SK-N-SH (cell line): Measurements from ENCODE around the gene CRTAP. TPM values are rescaled to one million over a fixed set of nuclear protein-coding genes. Genes with fewer than 3 reads are reported as not detected.

Experiments
- CTCF ChIA-PET: fragments of 300-600, 350-600 bp; formaldehyde crosslinking; extraction: SDS; loops from one replicate; lab custom pipeline; 2021; lab: Yijun Ruan, JAX
- POLR2A ChIA-PET: fragments of 350-600 bp; sonication (Branson Sonifier 250); formaldehyde crosslinking; extraction: SDS; loops from one replicate; lab custom pipeline; 2020; ENCODE audit warnings: antibody characterized with exemption, inconsistent platforms; lab: Yijun Ruan, JAX
- DNase-seq: peaks from one replicate; pipeline ENCODE4 v3.0.0; 2012
- H2AFZ ChIP-seq: fragments of 200-600 bp; sonication (generic); 2 replicates; pipeline ENCODE4 v1.8.1; 2016; ENCODE audit warnings: antibody characterized with exemption, mild to moderate bottlenecking, low read depth
- H3F3A ChIP-seq: fragments of 200-600 bp; sonication (generic); replicated peaks from 2 replicates; pipeline ENCODE3; 2016; ENCODE audit warnings: antibody characterized with exemption, mild to moderate bottlenecking; ENCODE audit not compliant: insufficient read depth
- H3K27ac ChIP-seq, 2 experiments: fragments of 200-500 bp in 1 of 2; fragments of 200-600 bp in 1 of 2; sonication (Bioruptor generic) in 1 of 2; sonication (generic), shearing (Covaris generic) in 1 of 2; 2 replicates each; pipeline versions ENCODE4 v1.5.1 to v1.6.1; 2014 to 2016; ENCODE audit warnings: low read depth in 2 of 2, inconsistent platforms in 1 of 2, low read length in 1 of 2, mild to moderate bottlenecking in 1 of 2, mixed read lengths in 1 of 2
- H3K27me3 ChIP-seq: fragments of 200-600 bp; sonication (generic), shearing (Covaris generic); 2 replicates; pipeline ENCODE4 v1.6.1; 2016; ENCODE audit warnings: mixed run types; ENCODE audit not compliant: insufficient read depth
- H3K36me3 ChIP-seq, 2 experiments: fragments of 200-500 bp in 1 of 2; fragments of 200-600 bp in 1 of 2; sonication (Bioruptor generic) in 1 of 2; sonication (generic) in 1 of 2; replicated peaks in 1 of 2; 2 replicates each; pipeline versions ENCODE3 to v1.5.1; 2014 to 2016; ENCODE audit warnings: low read length in 1 of 2, mild to moderate bottlenecking in 1 of 2; ENCODE audit not compliant: insufficient read depth in 2 of 2, control insufficient read depth in 1 of 2
- H3K4me1 ChIP-seq, 2 experiments: fragments of 200-500 bp in 1 of 2; fragments of 200-600 bp in 1 of 2; sonication (Bioruptor generic) in 1 of 2; sonication (generic), shearing (Covaris generic) in 1 of 2; 2 replicates each; pipeline versions ENCODE4 v1.5.1 to v1.6.1; 2014 to 2016; ENCODE audit warnings: low read depth in 1 of 2, low read length in 1 of 2, mixed run types in 1 of 2; ENCODE audit not compliant: insufficient read depth in 2 of 2, control insufficient read depth in 1 of 2
- H3K4me2 ChIP-seq: fragments of 200-600 bp; sonication (generic), shearing (Covaris generic); 2 replicates; pipeline ENCODE4 v1.6.1; 2017; ENCODE audit warnings: mixed run types
- H3K4me3 ChIP-seq, 2 experiments: fragments of 200-500 bp in 1 of 2; fragments of 200-600 bp in 1 of 2; sonication (Bioruptor generic) in 1 of 2; sonication (generic), shearing (Covaris generic) in 1 of 2; 2 replicates each; pipeline versions ENCODE4 v1.5.1 to v1.8.1; 2014 to 2016; ENCODE audit warnings: low read depth in 2 of 2, inconsistent platforms in 1 of 2, low read length in 1 of 2, mild to moderate bottlenecking in 1 of 2, mixed read lengths in 1 of 2, moderate library complexity in 1 of 2
- H3K79me2 ChIP-seq: fragments of 200-600 bp; sonication (generic); 2 replicates; pipeline ENCODE4 v1.8.1; 2017; ENCODE audit warnings: mild to moderate bottlenecking; ENCODE audit not compliant: insufficient read depth
- H3K9ac ChIP-seq: fragments of 200-600 bp; sonication (generic); 2 replicates; pipeline ENCODE4 v1.6.1; 2017; ENCODE audit warnings: mixed run types
- H3K9me2 ChIP-seq: fragments of 200-600 bp; sonication (generic); 2 replicates; pipeline ENCODE4 v1.6.1; 2017; ENCODE audit warnings: mixed run types
- H3K9me3 ChIP-seq: fragments of 200-600 bp; sonication (generic); 2 replicates; pipeline ENCODE4 v1.6.1; 2017; ENCODE audit warnings: mixed run types, mild to moderate bottlenecking, moderate library complexity
- H4K20me1 ChIP-seq: fragments of 200-600 bp; sonication (generic); 2 replicates; pipeline ENCODE4 v1.6.1; 2017; ENCODE audit warnings: mild to moderate bottlenecking, mixed run types; ENCODE audit not compliant: insufficient read depth
- CHD2 ChIP-seq: fragments of 150-350 bp; IDR thresholded peaks from 2 replicates; pipeline ENCODE4 v1.6.1; 2018; ENCODE audit warnings: low read length; ENCODE audit not compliant: partially characterized antibody
- EP300 ChIP-seq, 2 experiments: IDR thresholded peaks; 2 replicates each; pipeline versions ENCODE4 v1.4.0 to v1.6.1; 2012; ENCODE audit warnings: borderline replicate concordance in 1 of 2, low read depth in 1 of 2, low read length in 1 of 2
- FOXJ3 ChIP-seq: sonication (generic); formaldehyde crosslinking; IDR thresholded peaks from 2 replicates; pipeline ENCODE4 v1.5.1; 2020; ENCODE audit warnings: mild to moderate bottlenecking, missing genetic modification reagents
- FOXM1 ChIP-seq: IDR thresholded peaks from 2 replicates; pipeline ENCODE4 v1.4.0; 2012; ENCODE audit warnings: low read depth, mild to moderate bottlenecking
- GATA2 ChIP-seq: sonication (generic); formaldehyde crosslinking; IDR thresholded peaks from 2 replicates; pipeline ENCODE4 v1.5.0; 2020; ENCODE audit warnings: mild to moderate bottlenecking, missing genetic modification reagents
- IRF3 ChIP-seq: fragments of 150-350 bp; IDR thresholded peaks from 2 replicates; pipeline ENCODE4 v1.6.1; 2016; ENCODE audit warnings: mild to moderate bottlenecking, low read depth, low read length
- MXI1 ChIP-seq: IDR thresholded peaks from 2 replicates; pipeline ENCODE4 v1.6.1; 2012; ENCODE audit warnings: mild to moderate bottlenecking, low read depth, low read length, improper control_type of control experiment
- PBX3 ChIP-seq: IDR thresholded peaks from 2 replicates; pipeline ENCODE4; 2012
- POLR2AphosphoS5 ChIP-seq: IDR thresholded peaks from 2 replicates; pipeline ENCODE4 v1.6.1; 2012; ENCODE audit warnings: low read depth, low read length
- TAF1 ChIP-seq: IDR thresholded peaks from 2 replicates; pipeline ENCODE4 v1.6.1; 2012; ENCODE audit warnings: low read depth, mild to moderate bottlenecking, low read length, moderate library complexity, borderline replicate concordance
- TCF12 ChIP-seq: IDR thresholded peaks from 2 replicates; pipeline ENCODE4 v1.4.0; 2012
- YY1 ChIP-seq: IDR thresholded peaks from 2 replicates; pipeline ENCODE4 v1.4.0; 2012; ENCODE audit warnings: low read depth, mild to moderate bottlenecking
- WGBS: methylation state at CpG from one replicate; pipeline ENCODE4 v1.1.6; 2017; ENCODE audit warnings: low lambda C conversion rate; 5-methylcytosine and 5-hydroxymethylcytosine counted together
- polyA plus RNA-seq, 3 experiments: library from polyadenylated mRNA; depleted of rRNA; stranded (reverse); fragments of >200 nt; gene quantifications; 2 replicates each; pipeline ENCODE4 v1.2.3, GENCODE V29; 2012
- TF ChIP-seq, protein P1 (sequence below): IDR thresholded peaks from 2 replicates; pipeline ENCODE4 v1.4.0; 2012; ENCODE audit warnings: low read depth, borderline replicate concordance
- TF ChIP-seq, protein P2 (sequence below): fragments of 150-350 bp; IDR thresholded peaks from 2 replicates; pipeline ENCODE4 v1.6.1; 2017; ENCODE audit warnings: antibody characterized with exemption, low read length, low read depth, borderline replicate concordance

Gene CRTAP
- polyA plus RNA-seq, 1 of the 3 experiments (the other 2 are of a cell fraction) = 198 TPM

DNA sequence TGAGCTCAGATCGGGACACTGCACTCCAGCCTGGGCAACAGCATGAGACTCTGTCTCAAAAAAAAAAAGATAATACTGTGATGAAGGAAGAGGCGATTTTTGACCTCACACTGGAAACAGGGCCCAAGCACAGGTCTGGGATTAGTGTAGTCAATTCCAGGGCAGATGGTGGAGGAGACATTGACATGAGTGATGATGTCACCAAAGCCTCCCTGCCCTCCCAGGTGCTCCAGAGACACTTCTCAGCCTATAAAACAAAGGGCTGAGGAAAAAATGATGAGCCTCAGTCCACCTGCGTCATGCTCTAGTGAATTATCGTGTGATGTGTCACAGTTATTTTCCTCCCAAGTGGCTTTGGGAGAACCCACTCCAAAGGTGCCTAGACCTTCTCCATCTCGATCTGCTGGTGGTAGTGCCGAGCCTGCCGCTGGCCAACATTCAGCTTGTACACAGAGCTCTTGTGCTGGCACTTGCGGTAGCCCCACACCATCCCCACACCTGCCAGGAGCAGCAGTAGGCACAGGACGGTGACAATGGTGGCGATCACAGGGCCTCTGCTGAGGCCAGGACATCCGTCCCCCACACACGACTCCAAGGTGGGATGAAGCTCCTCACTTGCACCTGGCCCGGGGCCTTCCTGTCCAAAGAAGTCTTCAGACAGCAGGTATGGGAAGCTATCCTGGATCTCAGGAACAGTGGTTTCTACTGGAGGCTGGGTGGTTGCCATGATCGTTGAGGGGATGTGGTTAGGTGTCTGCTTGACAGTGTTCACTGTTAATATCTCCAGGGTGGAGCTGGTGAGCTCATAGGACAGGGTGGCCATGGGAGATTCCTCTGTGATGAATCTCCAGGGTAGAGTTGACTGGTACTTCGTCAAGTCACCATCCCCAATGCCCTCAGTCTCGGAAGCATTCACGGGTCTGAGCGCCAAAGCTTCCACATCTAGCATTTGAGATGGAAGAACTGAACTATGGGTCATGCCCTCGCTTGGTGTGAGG lies 38.8 kb downstream of the CRTAP start:
- no peak overlapping the region for H3K9ac ChIP-seq
- 84% methylated on average over 12 of the region's 19 CpGs for WGBS
- H3K36me3 ChIP-seq = no peaks in the 10 kb centered on the region
- H3K79me2 ChIP-seq = no peaks in the 10 kb centered on the region
- TF ChIP-seq YY1 (no peak), IRF3 (no peak), POLR2AphosphoS5 (no peak), GATA2 (CRISPR knock-in tag) (no peak), FOXJ3 (CRISPR knock-in tag) (no peak), PBX3 (no peak), TCF12 (no peak), CHD2 (no peak), TAF1 (no peak), MXI1 (no peak), FOXM1 (no peak), EP300 (IDR thresholded peaks at IDR 0.05; ENCODE audit: borderline replicate concordance in 1 of 2, low read depth in 1 of 2, low read length in 1 of 2) (no peak)
- TF ChIP-seq, protein P1, sequence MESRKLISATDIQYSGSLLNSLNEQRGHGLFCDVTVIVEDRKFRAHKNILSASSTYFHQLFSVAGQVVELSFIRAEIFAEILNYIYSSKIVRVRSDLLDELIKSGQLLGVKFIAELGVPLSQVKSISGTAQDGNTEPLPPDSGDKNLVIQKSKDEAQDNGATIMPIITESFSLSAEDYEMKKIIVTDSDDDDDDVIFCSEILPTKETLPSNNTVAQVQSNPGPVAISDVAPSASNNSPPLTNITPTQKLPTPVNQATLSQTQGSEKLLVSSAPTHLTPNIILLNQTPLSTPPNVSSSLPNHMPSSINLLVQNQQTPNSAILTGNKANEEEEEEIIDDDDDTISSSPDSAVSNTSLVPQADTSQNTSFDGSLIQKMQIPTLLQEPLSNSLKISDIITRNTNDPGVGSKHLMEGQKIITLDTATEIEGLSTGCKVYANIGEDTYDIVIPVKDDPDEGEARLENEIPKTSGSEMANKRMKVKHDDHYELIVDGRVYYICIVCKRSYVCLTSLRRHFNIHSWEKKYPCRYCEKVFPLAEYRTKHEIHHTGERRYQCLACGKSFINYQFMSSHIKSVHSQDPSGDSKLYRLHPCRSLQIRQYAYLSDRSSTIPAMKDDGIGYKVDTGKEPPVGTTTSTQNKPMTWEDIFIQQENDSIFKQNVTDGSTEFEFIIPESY = no peak
- TF ChIP-seq, protein P2, sequence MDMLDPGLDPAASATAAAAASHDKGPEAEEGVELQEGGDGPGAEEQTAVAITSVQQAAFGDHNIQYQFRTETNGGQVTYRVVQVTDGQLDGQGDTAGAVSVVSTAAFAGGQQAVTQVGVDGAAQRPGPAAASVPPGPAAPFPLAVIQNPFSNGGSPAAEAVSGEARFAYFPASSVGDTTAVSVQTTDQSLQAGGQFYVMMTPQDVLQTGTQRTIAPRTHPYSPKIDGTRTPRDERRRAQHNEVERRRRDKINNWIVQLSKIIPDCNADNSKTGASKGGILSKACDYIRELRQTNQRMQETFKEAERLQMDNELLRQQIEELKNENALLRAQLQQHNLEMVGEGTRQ = no peak
- TF ChIP-seq, all 33 proteins: peak for 0
- H3K4me3 ChIP-seq = no peak overlapping the region
- H3K4me1 ChIP-seq = peaks cover 0 to 4% of the 10 kb centered on the region in 2 experiments; a peak in 2 of 4 replicates
- no peaks in the 10 kb centered on the region for H3K9me2 ChIP-seq
- no peak overlapping the region for H2AFZ ChIP-seq
- no peak overlapping the region for H3K27ac ChIP-seq
- CTCF ChIA-PET = interaction anchor here (1.3 to 1.8 kb wide), 3 partner anchors 8 to 220 kb away, joined by 4 to 7 read pairs (median 5); no protein-coding TSS in a partner anchor
- no peak for DNase-seq
- no peaks in the 10 kb centered on the region for H4K20me1 ChIP-seq
- POLR2A ChIA-PET = no interaction called here
- H3K9me3 ChIP-seq = no peaks in the 10 kb centered on the region
- H3K4me2 ChIP-seq = no peak overlapping the region
- no peaks in the 10 kb centered on the region for H3F3A ChIP-seq
- no peaks in the 10 kb centered on the region for H3K27me3 ChIP-seq
